HCT116 (cell line): ENCODE measurements around the gene GALNT15. TPM values are rescaled to one million over a fixed set of nuclear protein-coding genes. Genes with fewer than 3 reads are reported as not detected.

Source experiments
- ATAC-seq: fragments of 200-7000 bp; cut with Tn5 transposase; 2 replicates; pipeline ENCODE4 v1.9.1; 2020; ENCODE audit warnings: mild to moderate bottlenecking, moderate library complexity
- BruUV-seq: library from RNA; stranded (reverse); fragments of 400-500 nt; replicated peaks from 2 replicates; lab custom pipeline; 2021; lab: Mats Ljungman, UMichigan
- CTCF ChIA-PET: fragments of 300-600 bp; sonication (Branson Sonifier 250); formaldehyde crosslinking; loops from one replicate; lab custom pipeline; 2021; ENCODE audit warnings: antibody characterized with exemption; lab: Charles Lee
- POLR2A ChIA-PET: fragments of 300-600, 350-600 bp; sonication (Branson Sonifier 250); formaldehyde crosslinking; loops from one replicate; lab custom pipeline; 2021; ENCODE audit warnings: antibody characterized with exemption; lab: Charles Lee
- RAD21 ChIA-PET, 2 experiments: fragments of 300-600 bp; sonication (Branson Sonifier 250); formaldehyde crosslinking; loops; one replicate each; lab custom pipeline; 2023; ENCODE audit warnings: low total read pairs in 2 of 2; ENCODE audit not compliant: uncharacterized antibody in 2 of 2, unreplicated experiment in 2 of 2, low non-redundant PET in 1 of 2; lab: Charles Lee
- DNase-seq: peaks from one replicate; pipeline ENCODE4 v3.0.0-alpha.2; 2010; ENCODE audit warnings: low read depth, low spot score
- H2AFZ ChIP-seq: fragments of 200-600 bp; shearing (Covaris generic), sonication (generic); 2 replicates; pipeline ENCODE4 v1.6.1; 2017; ENCODE audit warnings: low read depth, mixed run types, mixed read lengths, antibody characterized with exemption, low read length; ENCODE audit not compliant: poor library complexity, severe bottlenecking
- H3K27ac ChIP-seq: 2 replicates; pipeline ENCODE4 v1.5.1; 2012; ENCODE audit warnings: low read depth, low read length
- H3K27me3 ChIP-seq: fragments of 200-600 bp; sonication (generic); 2 replicates; pipeline ENCODE4 v1.6.1; 2016; ENCODE audit warnings: mixed run types, low read length, mixed read lengths; ENCODE audit not compliant: insufficient read depth
- H3K36me3 ChIP-seq, 2 experiments: fragments of 200-500 bp in 1 of 2; fragments of 200-600 bp in 1 of 2; sonication (Bioruptor generic) in 1 of 2; sonication (generic) in 1 of 2; 2 replicates each; pipeline versions ENCODE4 v1.5.1 to v1.6.1; 2014 to 2016; ENCODE audit warnings: low read length in 2 of 2, inconsistent platforms in 1 of 2, mixed read lengths in 1 of 2, mixed run types in 1 of 2; ENCODE audit not compliant: insufficient read depth in 2 of 2, control insufficient read depth in 1 of 2
- H3K4me1 ChIP-seq, 2 experiments: fragments of 200-600 bp in 1 of 2; sonication (generic) in 1 of 2; 2 replicates each; pipeline versions ENCODE4 v1.5.1 to v1.6.1; 2012 to 2017; ENCODE audit warnings: low read length in 2 of 2, inconsistent platforms in 1 of 2, mild to moderate bottlenecking in 1 of 2, mixed read lengths in 1 of 2, mixed run types in 1 of 2, moderate library complexity in 1 of 2; ENCODE audit not compliant: insufficient read depth in 2 of 2, control insufficient read depth in 1 of 2
- H3K4me2 ChIP-seq: fragments of 200-600 bp; sonication (generic); 2 replicates; pipeline ENCODE4 v1.6.1; 2017; ENCODE audit warnings: mixed run types, low read length, mixed read lengths
- H3K4me3 ChIP-seq, 2 experiments: fragments of 200-600 bp in 1 of 2; sonication (generic) in 1 of 2; replicated peaks in 1 of 2; 2 replicates each; pipeline ENCODE4 v1.5.1; 2011 to 2016; ENCODE audit warnings: low read length in 2 of 2, control low read depth in 1 of 2, low read depth in 1 of 2, mild to moderate bottlenecking in 1 of 2, mixed read lengths in 1 of 2, mixed run types in 1 of 2
- H3K79me2 ChIP-seq: fragments of 200-600 bp; sonication (generic); 2 replicates; pipeline ENCODE4 v1.6.1; 2017; ENCODE audit warnings: mild to moderate bottlenecking, mixed run types, low read length, moderate library complexity, mixed read lengths; ENCODE audit not compliant: insufficient read depth
- H3K9ac ChIP-seq: fragments of 200-600 bp; sonication (generic); 2 replicates; pipeline ENCODE4 v1.6.1; 2016; ENCODE audit warnings: low read length, mixed read lengths
- H3K9me2 ChIP-seq: fragments of 200-600 bp; sonication (generic), shearing (Covaris generic); 2 replicates; pipeline ENCODE4 v1.6.1; 2017; ENCODE audit warnings: mixed run types, mild to moderate bottlenecking, moderate library complexity; ENCODE audit not compliant: insufficient read depth
- H3K9me3 ChIP-seq, 2 experiments: fragments of 200-500 bp in 1 of 2; fragments of 200-600 bp in 1 of 2; sonication (Bioruptor generic) in 1 of 2; sonication (generic) in 1 of 2; 2 replicates each; pipeline ENCODE4 v1.6.1; 2014 to 2017; ENCODE audit warnings: low read length in 2 of 2, mixed read lengths in 2 of 2, inconsistent platforms in 1 of 2, low read depth in 1 of 2, mild to moderate bottlenecking in 1 of 2, mixed run types in 1 of 2, moderate library complexity in 1 of 2; ENCODE audit not compliant: control insufficient read depth in 1 of 2, insufficient read depth in 1 of 2
- H4K20me1 ChIP-seq: fragments of 200-600 bp; sonication (generic), shearing (Covaris generic); 2 replicates; pipeline ENCODE4 v1.6.1; 2017; ENCODE audit warnings: mixed run types, mild to moderate bottlenecking, moderate library complexity; ENCODE audit not compliant: insufficient read depth
- REST ChIP-seq: IDR thresholded peaks from 2 replicates; pipeline ENCODE4 v1.6.1; 2012; ENCODE audit warnings: low read depth
- SIN3A ChIP-seq: IDR thresholded peaks from 2 replicates; pipeline ENCODE4 v1.6.1; 2012; ENCODE audit warnings: low read depth
- TCF7L2 ChIP-seq: IDR thresholded peaks from 2 replicates; pipeline ENCODE4 v1.7.0; 2011; ENCODE audit warnings: borderline replicate concordance, inconsistent platforms; ENCODE audit not compliant: insufficient read depth, insufficient read length; ENCODE audit errors: extremely low read depth
- ZNF274 ChIP-seq: fragments of 200-500 bp; sonication (Bioruptor generic); IDR thresholded peaks from 2 replicates; pipeline ENCODE4 v1.6.1; 2014; ENCODE audit warnings: mild to moderate bottlenecking, low read depth, low read length, inconsistent platforms
- intact Hi-C: fragments of 100-400 bp; cut with micrococcal nuclease; formaldehyde crosslinking; loops from 2 replicates; pipeline ENCODE4 v1.10.0; 2022
- total RNA-seq: library from RNA; stranded (reverse); gene quantifications from one replicate; pipeline ENCODE4 v1.2.1, GENCODE V29; 2021; ENCODE audit not compliant: unreplicated experiment

Gene GALNT15
- total RNA-seq, 1 experiment from 2014 or later: 0.05 TPM

GRCh38 chr3:16236856-16237393 lies 62.4 kb downstream of the GALNT15 start:
- no peak overlapping the region for H3K4me2 ChIP-seq
- no peak overlapping the region for H3K27ac ChIP-seq
- H3K79me2 ChIP-seq: no peaks in the 10 kb centered on the region
- no peak overlapping the region for H3K9ac ChIP-seq
- no peaks in the 10 kb centered on the region for H4K20me1 ChIP-seq
- TF ChIP-seq REST (no peak), ZNF274 (no peak), SIN3A (no peak), TCF7L2 (no peak)
- RAD21 ChIA-PET: no interaction called here
- CTCF ChIA-PET: no interaction called here
- BruUV-seq: no TSS peak
- ATAC-seq (no peak), DNase-seq (no peak)
- intact Hi-C loops: no loop called here
- H3K4me3 ChIP-seq: no peak overlapping the region
- no peaks in the 10 kb centered on the region for H3K36me3 ChIP-seq
- H3K9me2 ChIP-seq: no peaks in the 10 kb centered on the region
- POLR2A ChIA-PET: no interaction called here
- peaks cover 0 to 11% of the 10 kb centered on the region in 2 experiments; a peak in 2 of 4 replicates for H3K4me1 ChIP-seq
- H3K27me3 ChIP-seq: no peaks in the 10 kb centered on the region
- no peak overlapping the region for H2AFZ ChIP-seq
- H3K9me3 ChIP-seq: no peaks in the 10 kb centered on the region
